Panc1 (cell line): ENCODE data around the gene PGM2.

ENCODE experiments used
- POLR2AphosphoS5 ChIP-seq: IDR thresholded peaks from 2 replicates; pipeline ENCODE4 v1.6.1; 2012; ENCODE audit warnings: mild to moderate bottlenecking, low read depth, low read length, moderate library complexity
- TF ChIP-seq, protein P1 (sequence below): fragments of 450-650 bp; IDR thresholded peaks from 2 replicates; pipeline ENCODE4 v1.5.1; 2017; ENCODE audit warnings: mild to moderate bottlenecking

GRCh38 chr4:37876156-37876555, 49.7 kb downstream of the PGM2 start:
- TF ChIP-seq, protein P1, sequence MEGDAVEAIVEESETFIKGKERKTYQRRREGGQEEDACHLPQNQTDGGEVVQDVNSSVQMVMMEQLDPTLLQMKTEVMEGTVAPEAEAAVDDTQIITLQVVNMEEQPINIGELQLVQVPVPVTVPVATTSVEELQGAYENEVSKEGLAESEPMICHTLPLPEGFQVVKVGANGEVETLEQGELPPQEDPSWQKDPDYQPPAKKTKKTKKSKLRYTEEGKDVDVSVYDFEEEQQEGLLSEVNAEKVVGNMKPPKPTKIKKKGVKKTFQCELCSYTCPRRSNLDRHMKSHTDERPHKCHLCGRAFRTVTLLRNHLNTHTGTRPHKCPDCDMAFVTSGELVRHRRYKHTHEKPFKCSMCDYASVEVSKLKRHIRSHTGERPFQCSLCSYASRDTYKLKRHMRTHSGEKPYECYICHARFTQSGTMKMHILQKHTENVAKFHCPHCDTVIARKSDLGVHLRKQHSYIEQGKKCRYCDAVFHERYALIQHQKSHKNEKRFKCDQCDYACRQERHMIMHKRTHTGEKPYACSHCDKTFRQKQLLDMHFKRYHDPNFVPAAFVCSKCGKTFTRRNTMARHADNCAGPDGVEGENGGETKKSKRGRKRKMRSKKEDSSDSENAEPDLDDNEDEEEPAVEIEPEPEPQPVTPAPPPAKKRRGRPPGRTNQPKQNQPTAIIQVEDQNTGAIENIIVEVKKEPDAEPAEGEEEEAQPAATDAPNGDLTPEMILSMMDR: no peak
- no peak for TF ChIP-seq POLR2AphosphoS5
